ENCODE results near the gene RHOT1.

The RHOT1 gene

DNA sequence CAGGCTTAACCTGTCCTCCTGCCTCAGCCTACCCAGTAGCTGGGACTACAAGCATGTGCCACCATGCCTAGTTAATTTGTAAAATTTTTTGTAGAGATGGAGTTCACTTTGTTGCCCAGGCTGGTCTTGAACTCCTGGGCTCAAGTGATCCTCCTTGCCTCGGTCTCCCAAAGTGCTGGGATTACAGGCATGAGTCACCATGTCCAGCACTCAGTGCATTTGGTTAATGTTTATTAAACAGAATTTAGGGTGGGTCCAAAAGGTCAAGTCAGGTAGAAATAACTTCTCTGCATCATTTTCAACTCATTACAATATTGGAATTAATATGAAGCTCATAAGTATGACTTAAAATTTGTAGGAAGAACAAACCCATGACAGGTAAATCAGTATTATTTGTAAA, 55.7 kb downstream of the RHOT1 start:
- Histone ChIP-seq H3K4me1 (ENCODE audit: low read depth, poor library complexity, severe bottlenecking) (no peaks in the 10 kb centered on the region), H3K4me2 (no peak overlapping the region), H3K36me3 (ENCODE audit: insufficient read depth) (no peaks in the 10 kb centered on the region), H2AFZ (ENCODE audit: low read depth) (no peak overlapping the region), H4K20me1 (ENCODE audit: insufficient read depth) (no peaks in the 10 kb centered on the region), H3K27ac (no peak overlapping the region), H3K4me3 (IDR thresholded peaks at IDR 0.05; ENCODE audit: insufficient read depth, low read depth, low read length) (no peak overlapping the region), H3K79me2 (ENCODE audit: insufficient read depth, low read depth) (no peaks in the 10 kb centered on the region), H3K9ac (no peak overlapping the region), H3K27me3 (ENCODE audit: insufficient read depth, low read depth) (no peaks in the 10 kb centered on the region)
- TF ChIP-seq, protein P1, sequence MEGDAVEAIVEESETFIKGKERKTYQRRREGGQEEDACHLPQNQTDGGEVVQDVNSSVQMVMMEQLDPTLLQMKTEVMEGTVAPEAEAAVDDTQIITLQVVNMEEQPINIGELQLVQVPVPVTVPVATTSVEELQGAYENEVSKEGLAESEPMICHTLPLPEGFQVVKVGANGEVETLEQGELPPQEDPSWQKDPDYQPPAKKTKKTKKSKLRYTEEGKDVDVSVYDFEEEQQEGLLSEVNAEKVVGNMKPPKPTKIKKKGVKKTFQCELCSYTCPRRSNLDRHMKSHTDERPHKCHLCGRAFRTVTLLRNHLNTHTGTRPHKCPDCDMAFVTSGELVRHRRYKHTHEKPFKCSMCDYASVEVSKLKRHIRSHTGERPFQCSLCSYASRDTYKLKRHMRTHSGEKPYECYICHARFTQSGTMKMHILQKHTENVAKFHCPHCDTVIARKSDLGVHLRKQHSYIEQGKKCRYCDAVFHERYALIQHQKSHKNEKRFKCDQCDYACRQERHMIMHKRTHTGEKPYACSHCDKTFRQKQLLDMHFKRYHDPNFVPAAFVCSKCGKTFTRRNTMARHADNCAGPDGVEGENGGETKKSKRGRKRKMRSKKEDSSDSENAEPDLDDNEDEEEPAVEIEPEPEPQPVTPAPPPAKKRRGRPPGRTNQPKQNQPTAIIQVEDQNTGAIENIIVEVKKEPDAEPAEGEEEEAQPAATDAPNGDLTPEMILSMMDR (conservative IDR thresholded peaks at IDR 0.05; ENCODE audit: low read depth, low read length) = no peak

DNA sequence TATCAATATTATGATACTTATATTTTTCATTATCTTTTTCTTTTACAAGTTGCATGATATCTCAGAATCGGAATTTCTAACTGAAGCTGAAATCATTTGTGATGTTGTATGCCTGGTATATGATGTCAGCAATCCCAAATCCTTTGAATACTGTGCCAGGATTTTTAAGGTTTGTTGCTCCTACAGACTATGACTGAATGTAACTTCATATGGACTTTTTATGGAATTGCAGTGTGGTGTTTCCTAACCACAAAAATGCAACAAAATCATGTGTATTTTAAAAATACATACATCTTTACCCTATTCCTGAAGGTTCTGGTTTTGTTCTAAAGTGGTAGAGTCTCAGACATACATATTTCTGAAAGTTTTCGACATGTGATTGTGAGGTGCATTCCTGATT, 64.6 kb downstream of the RHOT1 start:
- H3K79me2 ChIP-seq (ENCODE audit: insufficient read depth, low read depth) = no peaks in the 10 kb centered on the region
- no peak overlapping the region for H2AFZ ChIP-seq (ENCODE audit: low read depth)
- H3K36me3 ChIP-seq (ENCODE audit: insufficient read depth) = no peaks in the 10 kb centered on the region
- H3K4me1 ChIP-seq (ENCODE audit: low read depth, poor library complexity, severe bottlenecking) = no peaks in the 10 kb centered on the region
- H3K4me3 ChIP-seq (IDR thresholded peaks at IDR 0.05; ENCODE audit: insufficient read depth, low read depth, low read length) = no peak overlapping the region
- no peaks in the 10 kb centered on the region for H4K20me1 ChIP-seq (ENCODE audit: insufficient read depth)
- TF ChIP-seq, protein P1 (conservative IDR thresholded peaks at IDR 0.05; ENCODE audit: low read depth, low read length) = no peak
- H3K27ac ChIP-seq = no peak overlapping the region
- no peak overlapping the region for H3K4me2 ChIP-seq
- H3K9ac ChIP-seq = no peak overlapping the region
- no peaks in the 10 kb centered on the region for H3K27me3 ChIP-seq (ENCODE audit: insufficient read depth, low read depth)

DNA sequence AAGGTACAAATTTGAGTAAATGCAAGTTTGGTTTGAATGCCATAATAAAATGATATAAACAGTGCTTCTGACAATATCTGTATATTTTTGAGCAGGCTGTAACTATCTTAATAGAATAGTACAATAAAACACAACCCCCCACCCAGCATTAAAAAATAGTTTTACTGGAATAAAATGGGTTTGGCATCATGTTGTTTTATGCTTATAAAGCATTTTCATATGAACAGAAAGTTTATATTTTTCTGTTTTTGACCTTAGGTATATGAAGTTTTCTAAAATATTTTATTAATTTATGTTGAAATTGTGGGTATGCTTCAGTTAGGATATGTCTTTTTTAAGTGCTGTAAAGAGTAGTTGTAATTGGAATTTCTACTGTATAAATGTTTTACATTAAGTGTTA, 66.1 kb downstream of the RHOT1 start:
- TF ChIP-seq, protein P1 (conservative IDR thresholded peaks at IDR 0.05; ENCODE audit: low read depth, low read length) = no peak
- Histone ChIP-seq H3K4me1 (ENCODE audit: low read depth, poor library complexity, severe bottlenecking) (no peaks in the 10 kb centered on the region), H3K27ac (no peak overlapping the region), H2AFZ (ENCODE audit: low read depth) (no peak overlapping the region), H4K20me1 (ENCODE audit: insufficient read depth) (no peaks in the 10 kb centered on the region), H3K79me2 (ENCODE audit: insufficient read depth, low read depth) (no peaks in the 10 kb centered on the region), H3K9ac (no peak overlapping the region), H3K4me3 (IDR thresholded peaks at IDR 0.05; ENCODE audit: insufficient read depth, low read depth, low read length) (no peak overlapping the region), H3K27me3 (ENCODE audit: insufficient read depth, low read depth) (no peaks in the 10 kb centered on the region), H3K36me3 (ENCODE audit: insufficient read depth) (no peaks in the 10 kb centered on the region), H3K4me2 (no peak overlapping the region)

DNA sequence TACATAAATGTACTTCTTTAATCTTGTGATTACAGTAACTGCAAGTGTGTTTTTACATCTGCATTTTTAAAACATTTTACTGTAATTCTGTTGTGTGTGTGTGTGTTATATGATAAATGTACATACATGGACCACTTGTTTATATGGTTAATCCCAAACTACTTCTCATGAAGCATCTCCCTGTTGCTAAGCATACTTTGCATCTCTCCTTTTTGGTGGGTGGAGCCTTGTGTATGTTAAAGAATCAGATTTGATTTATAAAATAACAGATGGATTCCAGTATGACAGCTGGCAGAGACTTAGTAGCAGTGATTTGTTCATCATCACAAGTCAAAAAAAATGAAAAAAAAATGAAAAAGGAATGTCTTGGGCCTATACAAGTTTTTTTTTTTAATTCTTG, 67.3 kb downstream of the RHOT1 start:
- H4K20me1 ChIP-seq (ENCODE audit: insufficient read depth) = no peaks in the 10 kb centered on the region
- no peak overlapping the region for H3K9ac ChIP-seq
- H3K4me2 ChIP-seq = no peak overlapping the region
- H3K27me3 ChIP-seq (ENCODE audit: insufficient read depth, low read depth) = no peaks in the 10 kb centered on the region
- TF ChIP-seq, protein P1 (conservative IDR thresholded peaks at IDR 0.05; ENCODE audit: low read depth, low read length) = no peak
- no peaks in the 10 kb centered on the region for H3K4me1 ChIP-seq (ENCODE audit: low read depth, poor library complexity, severe bottlenecking)
- no peaks in the 10 kb centered on the region for H3K79me2 ChIP-seq (ENCODE audit: insufficient read depth, low read depth)
- no peaks in the 10 kb centered on the region for H3K36me3 ChIP-seq (ENCODE audit: insufficient read depth)
- no peak overlapping the region for H3K4me3 ChIP-seq (IDR thresholded peaks at IDR 0.05; ENCODE audit: insufficient read depth, low read depth, low read length)
- no peak overlapping the region for H2AFZ ChIP-seq (ENCODE audit: low read depth)
- no peak overlapping the region for H3K27ac ChIP-seq

DNA sequence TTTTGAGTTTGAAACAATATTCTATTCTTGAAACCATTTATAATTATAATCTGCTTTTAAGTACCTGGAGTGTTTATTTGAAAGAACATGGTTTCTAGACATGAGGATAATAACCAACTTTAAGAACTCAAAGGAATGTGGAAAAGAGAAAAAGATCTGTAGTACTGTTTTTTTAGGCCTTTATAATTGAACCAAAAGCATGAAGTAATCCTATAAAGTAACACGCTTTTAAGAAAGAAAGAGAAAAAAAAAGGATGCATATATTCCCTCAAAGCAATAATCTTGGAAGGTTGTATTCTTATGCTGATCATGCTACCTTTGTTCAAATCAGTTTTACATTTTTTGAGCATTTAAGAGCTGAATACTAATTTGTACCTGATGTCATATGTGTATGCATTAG, 69.4 kb downstream of the RHOT1 start:
- TF ChIP-seq, protein P1 (conservative IDR thresholded peaks at IDR 0.05; ENCODE audit: low read depth, low read length) = no peak
- H3K9ac ChIP-seq = no peak overlapping the region

More for the DNA sequence above, 69.4 kb downstream of the RHOT1 start:
- Histone ChIP-seq H3K27ac (no peak overlapping the region), H3K4me2 (no peak overlapping the region), H4K20me1 (ENCODE audit: insufficient read depth) (no peaks in the 10 kb centered on the region), H3K36me3 (ENCODE audit: insufficient read depth) (no peaks in the 10 kb centered on the region), H3K27me3 (ENCODE audit: insufficient read depth, low read depth) (no peaks in the 10 kb centered on the region), H3K79me2 (ENCODE audit: insufficient read depth, low read depth) (no peaks in the 10 kb centered on the region), H2AFZ (ENCODE audit: low read depth) (no peak overlapping the region), H3K4me1 (ENCODE audit: low read depth, poor library complexity, severe bottlenecking) (no peaks in the 10 kb centered on the region), H3K4me3 (IDR thresholded peaks at IDR 0.05; ENCODE audit: insufficient read depth, low read depth, low read length) (no peak overlapping the region)
